Caco-2 (cell line): ENCODE measurements around the gene HOXC10. TPM values are rescaled to one million over a fixed set of nuclear protein-coding genes. Genes with fewer than 3 reads are reported as not detected.
A peak's percentile ranks its signal among the peaks of the same experiment; 100 is the strongest.

Experiments
- BruUV-seq: library from RNA; stranded (reverse); fragments of 400-500 nt; replicated peaks from 2 replicates; lab custom pipeline; 2021; lab: Mats Ljungman, UMichigan
- CTCF ChIA-PET: fragments of 300-600 bp; sonication (Branson Sonifier 250); formaldehyde crosslinking; loops from one replicate; lab custom pipeline; 2022; ENCODE audit warnings: antibody characterized with exemption; lab: Charles Lee
- POLR2A ChIA-PET: fragments of 300-600 bp; sonication (Branson Sonifier 250); formaldehyde crosslinking; loops from one replicate; lab custom pipeline; 2022; ENCODE audit warnings: antibody characterized with exemption; lab: Charles Lee
- DNase-seq, 2 experiments: peaks; one replicate each; pipeline versions ENCODE4 v3.0.0 to v3.0.0-alpha.2; 2020 to 2022
- H3K27me3 ChIP-seq: replicated peaks from 2 replicates; pipeline ENCODE4 v1.6.0; 2011; ENCODE audit warnings: low read length; ENCODE audit not compliant: control insufficient read depth, insufficient read depth
- H3K36me3 ChIP-seq: 2 replicates; pipeline ENCODE4 v1.5.1; 2011; ENCODE audit warnings: low read length; ENCODE audit not compliant: control insufficient read depth, insufficient read depth
- H3K4me1 ChIP-seq: fragments of 250-450 bp; sonication (Bioruptor Pico); 2 replicates; pipeline ENCODE4 v1.5.1; 2020; ENCODE audit warnings: mild to moderate bottlenecking
- H3K4me3 ChIP-seq: 2 replicates; pipeline ENCODE4 v1.5.1; 2011; ENCODE audit warnings: low read depth, mild to moderate bottlenecking, control low read depth, low read length
- H3K9me3 ChIP-seq: fragments of 250-450 bp; sonication (Bioruptor Pico); 2 replicates; pipeline ENCODE4 v1.5.1; 2020; ENCODE audit warnings: mild to moderate bottlenecking, moderate library complexity
- H3K27ac Mint-ChIP-seq: one replicate; pipeline ENCODE4 v1.8.0; 2022; ENCODE audit warnings: mixed read lengths; ENCODE audit not compliant: unreplicated experiment
- H3K27me3 Mint-ChIP-seq: one replicate; pipeline ENCODE4 v1.8.0; 2022; ENCODE audit warnings: mixed read lengths; ENCODE audit not compliant: insufficient read depth, unreplicated experiment
- H3K36me3 Mint-ChIP-seq: one replicate; pipeline ENCODE4 v1.8.0; 2022; ENCODE audit warnings: mild to moderate bottlenecking, mixed read lengths; ENCODE audit not compliant: insufficient read depth, unreplicated experiment
- H3K4me1 Mint-ChIP-seq: one replicate; pipeline ENCODE4 v1.8.0; 2022; ENCODE audit warnings: low read depth, mixed read lengths; ENCODE audit not compliant: unreplicated experiment
- H3K4me3 Mint-ChIP-seq: one replicate; pipeline ENCODE4 v1.8.0; 2022; ENCODE audit warnings: mild to moderate bottlenecking, moderate library complexity, mixed read lengths; ENCODE audit not compliant: unreplicated experiment
- H3K9me3 Mint-ChIP-seq: one replicate; pipeline ENCODE4 v1.8.0; 2022; ENCODE audit warnings: mixed read lengths; ENCODE audit not compliant: unreplicated experiment
- intact Hi-C: fragments of 100-400 bp; cut with micrococcal nuclease; formaldehyde crosslinking; loops from one replicate; pipeline ENCODE4 v1.10.0; 2022; ENCODE audit not compliant: unreplicated experiment
- total RNA-seq: library from RNA; stranded (reverse); gene quantifications from 2 replicates; pipeline ENCODE4 v1.2.3, GENCODE V29; 2022
- TF ChIP-seq, protein P1 (sequence below), 2 experiments: fragments of 200-600 bp in 1 of 2; IDR thresholded peaks; 1 replicate in 1 of 2; 2 replicates in 1 of 2; pipeline versions ENCODE4 v1.5.1 to v1.8.0; 2011 to 2022; ENCODE audit warnings: antibody characterized with exemption in 1 of 2, control low read depth in 1 of 2, inconsistent platforms in 1 of 2, low read depth in 1 of 2, low read length in 1 of 2, mild to moderate bottlenecking in 1 of 2, moderate library complexity in 1 of 2; ENCODE audit not compliant: insufficient read depth in 1 of 2, severe bottlenecking in 1 of 2, unreplicated experiment in 1 of 2

HOXC10 gene
- total RNA-seq, 1 experiment from 2014 or later = 4.0 TPM

DNA sequence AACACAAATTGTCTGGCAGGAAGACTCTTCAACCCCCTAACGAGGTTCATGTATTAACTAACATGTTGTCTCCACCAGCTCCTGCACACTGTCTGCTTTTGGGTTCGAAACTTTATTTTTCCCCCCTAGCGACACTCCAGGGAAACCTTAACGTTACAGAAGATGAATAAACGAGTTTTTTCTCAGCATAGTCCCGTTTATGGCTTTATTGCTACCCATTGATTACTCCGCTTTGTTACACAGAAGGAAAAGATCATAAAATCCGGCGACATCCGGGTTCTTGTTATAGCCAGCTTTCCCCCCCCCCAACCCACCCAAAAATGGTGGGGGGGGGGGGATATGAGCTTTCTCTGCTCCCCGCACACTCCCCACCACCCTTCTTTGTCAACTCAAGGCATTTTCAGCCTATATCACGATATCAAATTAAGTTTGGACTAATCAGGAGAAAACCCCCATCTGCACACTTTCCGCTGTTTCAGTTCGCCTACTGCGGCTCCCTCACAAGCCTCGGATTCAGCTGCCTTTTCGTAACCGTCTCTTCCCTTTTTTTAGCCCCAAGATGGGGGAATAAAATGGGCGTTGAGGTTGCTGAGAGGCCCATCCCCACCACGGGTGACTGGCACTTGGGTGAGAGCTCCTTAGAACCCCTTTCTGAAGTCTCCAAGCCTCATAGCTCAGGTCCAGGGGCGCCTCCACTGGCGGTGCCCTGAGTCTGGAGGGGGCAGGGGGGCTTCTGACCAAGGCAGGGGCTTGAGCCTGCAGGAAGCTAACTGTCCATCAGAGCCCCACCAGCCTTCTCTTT lies 41.9 kb downstream of the HOXC10 start:
- peaks cover 13% of the 10 kb centered on the region for H3K4me1 Mint-ChIP-seq
- no peaks in the 10 kb centered on the region for H3K27me3 ChIP-seq
- BruUV-seq = no TSS peak
- H3K27me3 Mint-ChIP-seq = no peaks in the 10 kb centered on the region
- no peak overlapping the region for H3K4me3 ChIP-seq
- H3K36me3 ChIP-seq = no peaks in the 10 kb centered on the region; the same call in 1 of the 2 replicates
- H3K36me3 Mint-ChIP-seq = peaks cover 7% of the 10 kb centered on the region
- POLR2A ChIA-PET = no interaction called here
- no peak for DNase-seq
- TF ChIP-seq, protein P1, sequence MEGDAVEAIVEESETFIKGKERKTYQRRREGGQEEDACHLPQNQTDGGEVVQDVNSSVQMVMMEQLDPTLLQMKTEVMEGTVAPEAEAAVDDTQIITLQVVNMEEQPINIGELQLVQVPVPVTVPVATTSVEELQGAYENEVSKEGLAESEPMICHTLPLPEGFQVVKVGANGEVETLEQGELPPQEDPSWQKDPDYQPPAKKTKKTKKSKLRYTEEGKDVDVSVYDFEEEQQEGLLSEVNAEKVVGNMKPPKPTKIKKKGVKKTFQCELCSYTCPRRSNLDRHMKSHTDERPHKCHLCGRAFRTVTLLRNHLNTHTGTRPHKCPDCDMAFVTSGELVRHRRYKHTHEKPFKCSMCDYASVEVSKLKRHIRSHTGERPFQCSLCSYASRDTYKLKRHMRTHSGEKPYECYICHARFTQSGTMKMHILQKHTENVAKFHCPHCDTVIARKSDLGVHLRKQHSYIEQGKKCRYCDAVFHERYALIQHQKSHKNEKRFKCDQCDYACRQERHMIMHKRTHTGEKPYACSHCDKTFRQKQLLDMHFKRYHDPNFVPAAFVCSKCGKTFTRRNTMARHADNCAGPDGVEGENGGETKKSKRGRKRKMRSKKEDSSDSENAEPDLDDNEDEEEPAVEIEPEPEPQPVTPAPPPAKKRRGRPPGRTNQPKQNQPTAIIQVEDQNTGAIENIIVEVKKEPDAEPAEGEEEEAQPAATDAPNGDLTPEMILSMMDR (IDR thresholded peaks at IDR 0.05; ENCODE audit: insufficient read depth in 1 of 2, low read depth in 1 of 2, low read length in 1 of 2, severe bottlenecking in 1 of 2, unreplicated experiment in 1 of 2) = no peak
- intact Hi-C loops = no loop called here
- no peaks in the 10 kb centered on the region for H3K9me3 Mint-ChIP-seq
- H3K4me1 ChIP-seq = no peaks in the 10 kb centered on the region
- H3K4me3 Mint-ChIP-seq = no peak overlapping the region
- H3K27ac Mint-ChIP-seq = no peak overlapping the region
- CTCF ChIA-PET = interaction anchor here (0.8 to 2.3 kb wide), 2 partner anchors 109 to 116 kb away, joined by 3 to 8 read pairs; no protein-coding TSS in a partner anchor
- H3K9me3 ChIP-seq = no peaks in the 10 kb centered on the region

DNA sequence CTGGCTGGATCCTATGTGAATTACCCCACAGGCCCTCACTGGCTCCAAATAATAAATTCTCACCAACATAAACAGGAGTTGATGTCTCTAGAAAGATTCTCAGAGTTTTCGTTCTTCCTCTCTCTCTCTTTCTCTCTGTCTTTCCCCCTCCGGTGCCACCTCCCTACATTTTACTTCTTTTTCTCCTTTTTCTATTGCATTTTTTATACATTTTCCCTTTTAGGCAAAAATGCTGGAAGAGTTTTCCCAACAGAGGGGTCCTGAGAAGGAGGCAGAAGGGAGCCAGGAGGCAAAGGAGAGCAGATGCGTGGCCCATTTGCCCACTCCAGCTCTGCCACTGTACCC lies 42.5 kb downstream of the HOXC10 start:
- ChIA-PET POLR2A (no interaction called here), CTCF (interaction anchor here (0.8 to 2.3 kb wide), 6 partner anchors 20 to 174 kb away, joined by 3 to 12 read pairs (median 7); partner anchors contain the start of gene SMUG1)
- no peak for DNase-seq
- no peaks in the 10 kb centered on the region for H3K4me1 ChIP-seq
- TF ChIP-seq, protein P1 (IDR thresholded peaks at IDR 0.05; ENCODE audit: insufficient read depth in 1 of 2, low read depth in 1 of 2, low read length in 1 of 2, severe bottlenecking in 1 of 2, unreplicated experiment in 1 of 2) = no peak
- no peaks in the 10 kb centered on the region for H3K27me3 Mint-ChIP-seq
- H3K27ac Mint-ChIP-seq = no peak overlapping the region
- H3K9me3 Mint-ChIP-seq = no peaks in the 10 kb centered on the region
- no peaks in the 10 kb centered on the region for H3K9me3 ChIP-seq
- peaks cover 7% of the 10 kb centered on the region for H3K36me3 Mint-ChIP-seq
- H3K4me1 Mint-ChIP-seq = peaks cover 12% of the 10 kb centered on the region
- intact Hi-C loops = no loop called here
- peak overlapping the region; percentile 92 for H3K4me3 Mint-ChIP-seq
- H3K36me3 ChIP-seq = no peaks in the 10 kb centered on the region; the same call in 1 of the 2 replicates
- BruUV-seq = no TSS peak
- H3K27me3 ChIP-seq = no peaks in the 10 kb centered on the region
- no peak overlapping the region for H3K4me3 ChIP-seq

DNA sequence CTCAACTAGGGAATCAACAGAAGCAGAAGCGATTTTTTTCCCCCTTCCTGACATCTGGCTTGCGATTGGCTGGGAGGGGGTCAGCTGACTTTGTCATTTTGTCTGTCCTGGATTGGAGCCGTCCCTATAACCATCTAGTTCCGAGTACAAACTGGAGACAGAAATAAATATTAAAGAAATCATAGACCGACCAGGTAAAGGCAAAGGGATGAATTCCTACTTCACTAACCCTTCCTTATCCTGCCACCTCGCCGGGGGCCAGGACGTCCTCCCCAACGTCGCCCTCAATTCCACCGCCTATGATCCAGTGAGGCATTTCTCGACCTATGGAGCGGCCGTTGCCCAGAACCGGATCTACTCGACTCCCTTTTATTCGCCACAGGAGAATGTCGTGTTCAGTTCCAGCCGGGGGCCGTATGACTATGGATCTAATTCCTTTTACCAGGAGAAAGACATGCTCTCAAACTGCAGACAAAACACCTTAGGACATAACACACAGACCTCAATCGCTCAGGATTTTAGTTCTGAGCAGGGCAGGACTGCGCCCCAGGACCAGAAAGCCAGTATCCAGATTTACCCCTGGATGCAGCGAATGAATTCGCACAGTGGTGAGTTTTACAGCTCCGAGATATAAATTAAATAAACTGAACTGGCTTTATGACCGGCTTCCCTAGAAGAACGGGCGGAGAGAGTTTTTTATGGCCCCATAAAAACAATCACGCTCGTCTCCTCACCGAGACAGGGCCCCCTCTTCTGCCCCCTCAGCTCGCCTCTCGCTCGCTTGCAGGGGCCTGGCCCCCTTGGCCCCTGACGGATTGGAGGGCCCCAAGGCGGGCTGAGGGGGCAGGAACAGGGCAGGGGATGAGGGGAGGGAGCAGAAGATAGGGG lies 43.6 kb downstream of the HOXC10 start, which contains the start of gene HOXC6:
TSS of gene HOXC6 (plus strand) at position 127 of the 888 bp plus-strand sequence. CDS start at position 209, 82 bp downstream.
- Mint-ChIP-seq H3K4me3 (peak within 1 kb of the TSS; percentile 92), H3K27me3 (no peaks in the 10 kb centered on the region), H3K4me1 (peaks cover 12% of the 10 kb centered on the region), H3K36me3 (peaks cover 7% of the 10 kb centered on the region), H3K9me3 (no peaks in the 10 kb centered on the region), H3K27ac (peak within 1 kb of the TSS; percentile 79)
- no peaks in the 10 kb centered on the region for H3K9me3 ChIP-seq
- H3K4me3 ChIP-seq = peak within 1 kb of the TSS; percentile 37
- peak in 1 of 2 experiments; percentile 55 for DNase-seq
- CTCF ChIA-PET = interaction anchor here (0.8 to 2.3 kb wide), 10 partner anchors 19 to 186 kb away, joined by 3 to 14 read pairs (median 6); partner anchors contain the start of genes HOXC8 and SMUG1
- TF ChIP-seq, protein P1 (IDR thresholded peaks at IDR 0.05; ENCODE audit: insufficient read depth in 1 of 2, low read depth in 1 of 2, low read length in 1 of 2, severe bottlenecking in 1 of 2, unreplicated experiment in 1 of 2) = no peak
- H3K36me3 ChIP-seq = no peaks in the 10 kb centered on the region; the same call in 1 of the 2 replicates
- POLR2A ChIA-PET = interaction anchor here (0.5 kb wide), 1 partner anchor 260 kb away, joined by 4 read pairs; no protein-coding TSS in a partner anchor
- H3K4me1 ChIP-seq = no peaks in the 10 kb centered on the region
- BruUV-seq = no TSS peak
- intact Hi-C loops = loop anchor here (1.0 kb wide), 1 partner anchor 22 kb away; no protein-coding TSS in a partner anchor
- H3K27me3 ChIP-seq = no peaks in the 10 kb centered on the region
